ENCODE data around the gene EIF3F.

The EIF3F gene

GRCh38 chr11:7949934-7950333 lies 37.2 kb upstream of the EIF3F start:
- H3K36me3 ChIP-seq (ENCODE audit: insufficient read depth): no peaks in the 10 kb centered on the region
- no peak overlapping the region for H3K9ac ChIP-seq
- H3K79me2 ChIP-seq (ENCODE audit: insufficient read depth, low read depth): no peaks in the 10 kb centered on the region
- no peaks in the 10 kb centered on the region for H4K20me1 ChIP-seq (ENCODE audit: insufficient read depth)
- no peak overlapping the region for H3K4me3 ChIP-seq (IDR thresholded peaks at IDR 0.05; ENCODE audit: insufficient read depth, low read depth, low read length)
- no peak for TF ChIP-seq CTCF (conservative IDR thresholded peaks at IDR 0.05; ENCODE audit: low read depth, low read length)
- H3K27me3 ChIP-seq (ENCODE audit: insufficient read depth, low read depth): no peaks in the 10 kb centered on the region
- H3K4me2 ChIP-seq: no peak overlapping the region
- H2AFZ ChIP-seq (ENCODE audit: low read depth): no peak overlapping the region
- no peak overlapping the region for H3K27ac ChIP-seq
- H3K4me1 ChIP-seq (ENCODE audit: low read depth, poor library complexity, severe bottlenecking): no peaks in the 10 kb centered on the region

- TF ChIP-seq CTCF (conservative IDR thresholded peaks at IDR 0.05; ENCODE audit: low read depth, low read length): no peak
- no peak overlapping the region for H3K27ac ChIP-seq
- no peaks in the 10 kb centered on the region for H4K20me1 ChIP-seq (ENCODE audit: insufficient read depth)
- no peaks in the 10 kb centered on the region for H3K79me2 ChIP-seq (ENCODE audit: insufficient read depth, low read depth)
- H3K4me2 ChIP-seq: no peak overlapping the region
- no peak overlapping the region for H3K4me3 ChIP-seq (IDR thresholded peaks at IDR 0.05; ENCODE audit: insufficient read depth, low read depth, low read length)
- no peak overlapping the region for H2AFZ ChIP-seq (ENCODE audit: low read depth)
- no peak overlapping the region for H3K9ac ChIP-seq
- no peaks in the 10 kb centered on the region for H3K36me3 ChIP-seq (ENCODE audit: insufficient read depth)
- H3K4me1 ChIP-seq (ENCODE audit: low read depth, poor library complexity, severe bottlenecking): no peaks in the 10 kb centered on the region
- H3K27me3 ChIP-seq (ENCODE audit: insufficient read depth, low read depth): no peaks in the 10 kb centered on the region
Measured at GRCh38 chr11:7955191-7955590, 31.9 kb upstream of the EIF3F start.

- Histone ChIP-seq H3K79me2 (ENCODE audit: insufficient read depth, low read depth) (no peaks in the 10 kb centered on the region), H3K27me3 (ENCODE audit: insufficient read depth, low read depth) (no peaks in the 10 kb centered on the region), H2AFZ (ENCODE audit: low read depth) (no peak overlapping the region), H3K4me1 (ENCODE audit: low read depth, poor library complexity, severe bottlenecking) (no peaks in the 10 kb centered on the region), H3K36me3 (ENCODE audit: insufficient read depth) (no peaks in the 10 kb centered on the region), H3K4me2 (no peak overlapping the region), H3K9ac (no peak overlapping the region), H4K20me1 (ENCODE audit: insufficient read depth) (no peaks in the 10 kb centered on the region), H3K27ac (no peak overlapping the region), H3K4me3 (IDR thresholded peaks at IDR 0.05; ENCODE audit: insufficient read depth, low read depth, low read length) (no peak overlapping the region)
- no peak for TF ChIP-seq CTCF (conservative IDR thresholded peaks at IDR 0.05; ENCODE audit: low read depth, low read length)
Measured at GRCh38 chr11:7964261-7964660, 22.9 kb upstream of the EIF3F start.

- Histone ChIP-seq H3K9ac (no peak overlapping the region), H3K4me2 (no peak overlapping the region), H4K20me1 (ENCODE audit: insufficient read depth) (no peaks in the 10 kb centered on the region), H3K36me3 (ENCODE audit: insufficient read depth) (no peaks in the 10 kb centered on the region), H3K27me3 (ENCODE audit: insufficient read depth, low read depth) (no peaks in the 10 kb centered on the region), H3K4me3 (IDR thresholded peaks at IDR 0.05; ENCODE audit: insufficient read depth, low read depth, low read length) (no peak overlapping the region), H3K4me1 (ENCODE audit: low read depth, poor library complexity, severe bottlenecking) (no peaks in the 10 kb centered on the region), H3K79me2 (ENCODE audit: insufficient read depth, low read depth) (no peaks in the 10 kb centered on the region), H3K27ac (no peak overlapping the region), H2AFZ (ENCODE audit: low read depth) (no peak overlapping the region)
- TF ChIP-seq CTCF (conservative IDR thresholded peaks at IDR 0.05; ENCODE audit: low read depth, low read length): no peak
Measured at GRCh38 chr11:7964873-7965272, 22.3 kb upstream of the EIF3F start.

GRCh38 chr11:7965386-7965785 lies 21.8 kb upstream of the EIF3F start, which contains the start of gene NLRP10:
Gene NLRP10, minus strand, starts transcription at chr11:7965447. Its CDS starts 1,952 bp downstream, at chr11:7963495.
- H3K36me3 ChIP-seq (ENCODE audit: insufficient read depth): no peaks in the 10 kb centered on the region
- no peak for TF ChIP-seq CTCF (conservative IDR thresholded peaks at IDR 0.05; ENCODE audit: low read depth, low read length)
- H3K4me3 ChIP-seq (IDR thresholded peaks at IDR 0.05; ENCODE audit: insufficient read depth, low read depth, low read length): no peak within 1 kb of the TSS
- H2AFZ ChIP-seq (ENCODE audit: low read depth): no peak within 1 kb of the TSS
- H3K4me2 ChIP-seq: no peak within 1 kb of the TSS
- no peaks in the 10 kb centered on the region for H3K79me2 ChIP-seq (ENCODE audit: insufficient read depth, low read depth)
- no peak within 1 kb of the TSS for H3K9ac ChIP-seq
- no peak within 1 kb of the TSS for H3K27ac ChIP-seq
- no peaks in the 10 kb centered on the region for H3K27me3 ChIP-seq (ENCODE audit: insufficient read depth, low read depth)
- H4K20me1 ChIP-seq (ENCODE audit: insufficient read depth): no peaks in the 10 kb centered on the region
- H3K4me1 ChIP-seq (ENCODE audit: low read depth, poor library complexity, severe bottlenecking): no peaks in the 10 kb centered on the region

Measured in KMS-11 (cell line).